SK-N-SH treated with all-trans-retinoic acid at 6 μM for 48 hours (cell line): ENCODE data around the gene LYPD4.

Experiments used
- ATAC-seq: fragments of 200-7000 bp; cut with Tn5 transposase; 3 replicates; pipeline ENCODE4 v1.9.1; 2020; ENCODE audit warnings: mild to moderate bottlenecking, moderate library complexity
- ARNTL ChIP-seq: fragments of 450-650 bp; formaldehyde crosslinking; IDR thresholded peaks from 2 replicates; pipeline ENCODE4 v1.5.0; 2020; ENCODE audit warnings: low read depth, mild to moderate bottlenecking, moderate library complexity, borderline replicate concordance
- BACH2 ChIP-seq: fragments of 250-450 bp; sonication (Bioruptor Pico); IDR thresholded peaks from 2 replicates; pipeline ENCODE4 v1.9.0; 2021; ENCODE audit warnings: mild to moderate bottlenecking, borderline replicate concordance
- CSDC2 ChIP-seq: fragments of 250-450 bp; sonication (Bioruptor Pico); IDR thresholded peaks from 2 replicates; pipeline ENCODE4 v1.5.0; 2020; ENCODE audit warnings: mild to moderate bottlenecking, moderate library complexity
- GLIS3 ChIP-seq: fragments of 250-450 bp; sonication (Bioruptor Pico); IDR thresholded peaks from 2 replicates; pipeline ENCODE4 v1.5.0; 2020; ENCODE audit warnings: mild to moderate bottlenecking, moderate library complexity
- ISL1 ChIP-seq: fragments of 250-450 bp; sonication (Bioruptor Pico); IDR thresholded peaks from 2 replicates; pipeline ENCODE4 v2.1.2; 2022; ENCODE audit warnings: mild to moderate bottlenecking, moderate library complexity
- OSR1 ChIP-seq: fragments of 250-450 bp; sonication (Bioruptor Pico); IDR thresholded peaks from 2 replicates; pipeline ENCODE4 v1.8.0; 2022; ENCODE audit warnings: moderate library complexity, mild to moderate bottlenecking, inconsistent platforms
- PATZ1 ChIP-seq: fragments of 250-450 bp; sonication (Bioruptor Pico); IDR thresholded peaks from 2 replicates; pipeline ENCODE4 v1.8.0; 2020; ENCODE audit warnings: mild to moderate bottlenecking, moderate library complexity, borderline replicate concordance
- POU6F1 ChIP-seq: fragments of 250-450 bp; sonication (Bioruptor Pico); IDR thresholded peaks from 2 replicates; pipeline ENCODE4 v1.8.0; 2021; ENCODE audit warnings: low read depth, mild to moderate bottlenecking, moderate library complexity, borderline replicate concordance
- PPARA ChIP-seq: fragments of 250-450 bp; sonication (Bioruptor Pico); IDR thresholded peaks from 2 replicates; pipeline ENCODE4 v1.5.0; 2020; ENCODE audit warnings: mild to moderate bottlenecking, borderline replicate concordance
- RARB ChIP-seq: fragments of 250-450 bp; sonication (Bioruptor Pico); IDR thresholded peaks from 2 replicates; pipeline ENCODE4 v1.8.0; 2021; ENCODE audit warnings: mild to moderate bottlenecking, moderate library complexity
- SNAI2 ChIP-seq: fragments of 250-450 bp; sonication (Bioruptor Pico); IDR thresholded peaks from 2 replicates; pipeline ENCODE4 v1.5.0; 2020; ENCODE audit warnings: mild to moderate bottlenecking, moderate library complexity
- TCF4 ChIP-seq: fragments of 250-450 bp; sonication (Bioruptor Pico); IDR thresholded peaks from 2 replicates; pipeline ENCODE4 v1.8.0; 2021; ENCODE audit warnings: mild to moderate bottlenecking, moderate library complexity, borderline replicate concordance
- TOX ChIP-seq: fragments of 250-450 bp; sonication (Bioruptor Pico); IDR thresholded peaks from 2 replicates; pipeline ENCODE4 v1.8.0; 2021; ENCODE audit warnings: mild to moderate bottlenecking, moderate library complexity, borderline replicate concordance
- ZC3H10 ChIP-seq: fragments of 250-450 bp; sonication (Bioruptor Pico); IDR thresholded peaks from 2 replicates; pipeline ENCODE4 v1.5.1; 2021; ENCODE audit warnings: mild to moderate bottlenecking, moderate library complexity
- ZFP3 ChIP-seq: fragments of 250-450 bp; sonication (Bioruptor Pico); IDR thresholded peaks from 2 replicates; pipeline ENCODE4 v1.5.0; 2020; ENCODE audit warnings: mild to moderate bottlenecking, moderate library complexity
- ZFP30 ChIP-seq: fragments of 450-650 bp; formaldehyde crosslinking; IDR thresholded peaks from 2 replicates; pipeline ENCODE4 v1.5.0; 2022; ENCODE audit warnings: mild to moderate bottlenecking, moderate library complexity
- ZNF565 ChIP-seq: fragments of 450-650 bp; formaldehyde crosslinking; conservative IDR thresholded peaks from 2 replicates; pipeline ENCODE4 v1.5.0; 2020; ENCODE audit warnings: low read depth, mild to moderate bottlenecking, moderate library complexity
- ZNF70 ChIP-seq: fragments of 450-650 bp; formaldehyde crosslinking; IDR thresholded peaks from 2 replicates; pipeline ENCODE4 v1.5.0; 2020; ENCODE audit warnings: mild to moderate bottlenecking, moderate library complexity
- ZNF8 ChIP-seq: fragments of 450-650 bp; formaldehyde crosslinking; IDR thresholded peaks from 2 replicates; pipeline ENCODE4 v1.5.0; 2020; ENCODE audit warnings: mild to moderate bottlenecking, moderate library complexity
- TF ChIP-seq, protein P1 (sequence below): fragments of 250-450 bp; sonication (Bioruptor Pico); IDR thresholded peaks from 2 replicates; pipeline ENCODE4 v1.5.1; 2020; ENCODE audit warnings: low read depth, mild to moderate bottlenecking, moderate library complexity
- TF ChIP-seq, protein P2 (sequence below): fragments of 250-450 bp; sonication (Bioruptor Pico); IDR thresholded peaks from 2 replicates; pipeline ENCODE4 v1.5.1; 2021; ENCODE audit warnings: mild to moderate bottlenecking, moderate library complexity
- TF ChIP-seq, protein P3 (sequence below): fragments of 250-450 bp; sonication (Bioruptor Pico); IDR thresholded peaks from 2 replicates; pipeline ENCODE4 v1.5.0; 2020; ENCODE audit warnings: mild to moderate bottlenecking, moderate library complexity

The LYPD4 gene

DNA sequence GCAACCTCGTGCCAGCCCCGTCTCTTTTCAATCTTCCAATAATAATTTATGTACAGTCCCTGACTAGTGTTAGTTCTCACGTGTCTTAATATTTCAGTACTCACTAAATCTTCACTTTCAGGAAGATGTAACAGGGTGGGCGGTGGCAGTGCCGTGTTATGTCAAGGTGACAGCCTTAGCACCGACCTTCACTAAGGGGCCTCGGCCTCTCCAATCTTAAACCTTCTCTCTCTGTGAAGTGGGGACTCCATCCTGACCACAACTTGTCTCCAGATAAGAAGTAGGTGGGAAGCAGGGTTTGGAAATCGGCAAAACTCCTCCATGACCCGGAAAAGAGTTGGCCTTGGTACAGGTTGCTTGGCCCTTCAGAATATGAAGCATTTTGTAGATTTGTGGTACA, 17.4 kb upstream of the LYPD4 start (continued):
- TF ChIP-seq, protein P1, sequence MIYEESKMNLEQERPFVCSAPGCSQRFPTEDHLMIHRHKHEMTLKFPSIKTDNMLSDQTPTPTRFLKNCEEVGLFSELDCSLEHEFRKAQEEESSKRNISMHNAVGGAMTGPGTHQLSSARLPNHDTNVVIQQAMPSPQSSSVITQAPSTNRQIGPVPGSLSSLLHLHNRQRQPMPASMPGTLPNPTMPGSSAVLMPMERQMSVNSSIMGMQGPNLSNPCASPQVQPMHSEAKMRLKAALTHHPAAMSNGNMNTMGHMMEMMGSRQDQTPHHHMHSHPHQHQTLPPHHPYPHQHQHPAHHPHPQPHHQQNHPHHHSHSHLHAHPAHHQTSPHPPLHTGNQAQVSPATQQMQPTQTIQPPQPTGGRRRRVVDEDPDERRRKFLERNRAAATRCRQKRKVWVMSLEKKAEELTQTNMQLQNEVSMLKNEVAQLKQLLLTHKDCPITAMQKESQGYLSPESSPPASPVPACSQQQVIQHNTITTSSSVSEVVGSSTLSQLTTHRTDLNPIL (CRISPR knock-in tag): no peak
- TF ChIP-seq BACH2 (CRISPR knock-in tag) (no peak), SNAI2 (CRISPR knock-in tag) (no peak), ZNF8 (no peak), TCF4 (no peak), CSDC2 (CRISPR knock-in tag) (no peak), PPARA (CRISPR knock-in tag) (no peak)

- TF ChIP-seq RARB (CRISPR knock-in tag): no peak
- TF ChIP-seq GLIS3: no peak
- TF ChIP-seq PATZ1: no peak
- TF ChIP-seq ZFP30 (CRISPR knock-in tag): no peak
- TF ChIP-seq ZNF70 (CRISPR knock-in tag): no peak
- TF ChIP-seq, protein P2, sequence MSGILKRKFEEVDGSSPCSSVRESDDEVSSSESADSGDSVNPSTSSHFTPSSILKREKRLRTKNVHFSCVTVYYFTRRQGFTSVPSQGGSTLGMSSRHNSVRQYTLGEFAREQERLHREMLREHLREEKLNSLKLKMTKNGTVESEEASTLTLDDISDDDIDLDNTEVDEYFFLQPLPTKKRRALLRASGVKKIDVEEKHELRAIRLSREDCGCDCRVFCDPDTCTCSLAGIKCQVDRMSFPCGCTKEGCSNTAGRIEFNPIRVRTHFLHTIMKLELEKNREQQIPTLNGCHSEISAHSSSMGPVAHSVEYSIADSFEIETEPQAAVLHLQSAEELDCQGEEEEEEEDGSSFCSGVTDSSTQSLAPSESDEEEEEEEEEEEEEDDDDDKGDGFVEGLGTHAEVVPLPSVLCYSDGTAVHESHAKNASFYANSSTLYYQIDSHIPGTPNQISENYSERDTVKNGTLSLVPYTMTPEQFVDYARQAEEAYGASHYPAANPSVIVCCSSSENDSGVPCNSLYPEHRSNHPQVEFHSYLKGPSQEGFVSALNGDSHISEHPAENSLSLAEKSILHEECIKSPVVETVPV (CRISPR knock-in tag): no peak
- TF ChIP-seq ZNF565 (CRISPR knock-in tag): no peak
- TF ChIP-seq, all 23 proteins: peak for 0
- no peak for ATAC-seq
Measured at GRCh38 chr19:41861116-41861768, 16.8 kb upstream of the LYPD4 start.

DNA sequence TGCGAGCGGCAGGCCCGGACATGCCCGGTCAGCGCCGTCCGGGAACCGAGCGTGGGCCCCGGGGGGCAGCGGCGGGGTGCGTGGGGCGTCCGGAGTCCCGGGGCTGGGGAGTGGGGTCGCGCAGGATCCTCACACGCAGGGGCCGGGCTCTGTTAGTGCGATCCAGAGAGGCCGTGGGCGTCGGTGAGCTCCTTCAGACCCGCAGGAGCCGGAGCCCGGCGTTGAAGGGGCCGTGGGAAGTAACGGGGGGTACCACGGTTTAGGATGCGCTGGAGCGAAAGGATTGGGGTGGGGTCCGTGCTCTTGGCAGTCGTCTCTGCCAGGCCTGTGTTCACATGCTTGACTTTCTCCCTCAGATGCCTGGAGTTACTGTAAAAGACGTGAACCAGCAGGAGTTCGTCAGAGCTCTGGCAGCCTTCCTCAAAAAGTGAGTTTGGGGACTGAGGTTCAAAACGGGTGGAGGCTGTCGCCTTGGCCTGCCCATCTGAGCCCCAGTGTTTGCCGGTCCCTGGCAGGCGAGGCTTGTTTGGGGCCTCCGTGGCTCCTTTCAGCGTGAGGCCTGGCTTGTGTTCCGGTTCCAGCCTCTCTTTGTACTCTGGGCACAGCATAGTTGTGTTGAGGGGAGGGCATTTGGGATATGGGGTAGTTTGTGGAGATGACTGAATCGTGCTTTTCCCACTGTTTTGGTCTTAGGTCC, 16.1 kb upstream of the LYPD4 start:
- TF ChIP-seq ZNF565 (CRISPR knock-in tag) (no peak), TOX (CRISPR knock-in tag) (no peak), ZFP30 (CRISPR knock-in tag) (no peak), SNAI2 (CRISPR knock-in tag) (no peak), ZFP3 (CRISPR knock-in tag) (no peak), PPARA (CRISPR knock-in tag) (no peak), ZC3H10 (CRISPR knock-in tag) (no peak), GLIS3 (no peak), PATZ1 (no peak), OSR1 (CRISPR knock-in tag) (no peak), ISL1 (CRISPR knock-in tag) (no peak), BACH2 (CRISPR knock-in tag) (no peak), TCF4 (no peak), ZNF8 (no peak), POU6F1 (CRISPR knock-in tag) (no peak), ARNTL (CRISPR knock-in tag) (no peak)
- TF ChIP-seq, protein P2 (CRISPR knock-in tag): no peak
- TF ChIP-seq, protein P1 (CRISPR knock-in tag): no peak
- TF ChIP-seq, protein P3, sequence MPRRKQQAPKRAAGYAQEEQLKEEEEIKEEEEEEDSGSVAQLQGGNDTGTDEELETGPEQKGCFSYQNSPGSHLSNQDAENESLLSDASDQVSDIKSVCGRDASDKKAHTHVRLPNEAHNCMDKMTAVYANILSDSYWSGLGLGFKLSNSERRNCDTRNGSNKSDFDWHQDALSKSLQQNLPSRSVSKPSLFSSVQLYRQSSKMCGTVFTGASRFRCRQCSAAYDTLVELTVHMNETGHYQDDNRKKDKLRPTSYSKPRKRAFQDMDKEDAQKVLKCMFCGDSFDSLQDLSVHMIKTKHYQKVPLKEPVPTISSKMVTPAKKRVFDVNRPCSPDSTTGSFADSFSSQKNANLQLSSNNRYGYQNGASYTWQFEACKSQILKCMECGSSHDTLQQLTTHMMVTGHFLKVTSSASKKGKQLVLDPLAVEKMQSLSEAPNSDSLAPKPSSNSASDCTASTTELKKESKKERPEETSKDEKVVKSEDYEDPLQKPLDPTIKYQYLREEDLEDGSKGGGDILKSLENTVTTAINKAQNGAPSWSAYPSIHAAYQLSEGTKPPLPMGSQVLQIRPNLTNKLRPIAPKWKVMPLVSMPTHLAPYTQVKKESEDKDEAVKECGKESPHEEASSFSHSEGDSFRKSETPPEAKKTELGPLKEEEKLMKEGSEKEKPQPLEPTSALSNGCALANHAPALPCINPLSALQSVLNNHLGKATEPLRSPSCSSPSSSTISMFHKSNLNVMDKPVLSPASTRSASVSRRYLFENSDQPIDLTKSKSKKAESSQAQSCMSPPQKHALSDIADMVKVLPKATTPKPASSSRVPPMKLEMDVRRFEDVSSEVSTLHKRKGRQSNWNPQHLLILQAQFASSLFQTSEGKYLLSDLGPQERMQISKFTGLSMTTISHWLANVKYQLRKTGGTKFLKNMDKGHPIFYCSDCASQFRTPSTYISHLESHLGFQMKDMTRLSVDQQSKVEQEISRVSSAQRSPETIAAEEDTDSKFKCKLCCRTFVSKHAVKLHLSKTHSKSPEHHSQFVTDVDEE: no peak
- ATAC-seq: no peak
